NCI-H69 (cell line): Measurements from ENCODE around the gene SV2C.
"Not testable (repeated sequence)": the region's sequence is repeated elsewhere in the genome, so short reads cannot be mapped to it uniquely, and the experiment has no call there.

Experiments
- DNase-seq: peaks from one replicate; lab custom pipeline; 2025; lab: John Stamatoyannopoulos, UW

Gene SV2C

GRCh38 chr5:76082772-76083554, at the start of gene SV2C:
Gene SV2C (plus strand): TSS chr5:76083383. CDS start chr5:76131751, 48,368 bp downstream.
- peak; percentile 66 for DNase-seq

DNA sequence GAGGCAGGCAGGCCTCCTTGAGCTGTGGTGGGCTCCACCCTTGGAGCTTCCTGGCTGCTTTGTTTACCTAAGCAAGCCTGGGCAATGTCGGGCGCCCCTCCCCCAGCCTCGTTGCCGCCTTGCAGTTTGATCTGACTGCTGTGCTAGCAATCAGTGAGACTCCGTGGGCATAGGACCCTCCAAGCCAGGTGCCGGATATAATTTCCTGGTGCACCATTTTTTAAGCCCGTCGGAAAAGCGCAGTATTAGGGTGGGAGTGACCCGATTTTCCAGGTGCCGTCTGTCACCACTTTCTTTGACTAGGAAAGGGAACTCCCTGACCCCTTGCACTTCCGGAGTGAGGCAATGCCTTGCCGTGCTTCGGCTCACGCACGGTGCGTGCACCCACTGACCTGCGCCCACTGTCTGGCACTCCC, 45.4 kb upstream of the SV2C start:
- peak; percentile 42 for DNase-seq

- DNase-seq = no peak
Measured at GRCh38 chr5:76038212-76038611, 45.0 kb upstream of the SV2C start.

DNA sequence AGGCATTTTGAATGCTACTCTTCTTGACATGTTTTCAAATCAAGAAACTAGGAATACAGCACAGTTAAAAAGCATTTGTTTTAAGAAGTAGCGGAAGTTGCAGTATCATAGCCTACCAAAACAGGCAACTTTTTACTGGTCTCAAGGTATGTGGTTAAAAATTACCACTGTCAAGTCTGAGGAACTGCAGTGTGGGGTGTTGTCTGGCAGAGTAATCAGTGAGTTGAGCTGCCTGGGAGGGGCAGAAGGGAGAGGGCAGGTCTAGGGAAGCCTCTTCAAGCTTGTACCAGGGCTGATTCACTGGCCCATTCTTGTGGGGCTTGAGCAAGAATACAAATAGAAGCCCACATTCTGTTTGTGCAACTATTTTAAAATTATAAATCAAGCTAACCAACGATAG, 42.4 kb upstream of the SV2C start:
- DNase-seq = no peak

DNA sequence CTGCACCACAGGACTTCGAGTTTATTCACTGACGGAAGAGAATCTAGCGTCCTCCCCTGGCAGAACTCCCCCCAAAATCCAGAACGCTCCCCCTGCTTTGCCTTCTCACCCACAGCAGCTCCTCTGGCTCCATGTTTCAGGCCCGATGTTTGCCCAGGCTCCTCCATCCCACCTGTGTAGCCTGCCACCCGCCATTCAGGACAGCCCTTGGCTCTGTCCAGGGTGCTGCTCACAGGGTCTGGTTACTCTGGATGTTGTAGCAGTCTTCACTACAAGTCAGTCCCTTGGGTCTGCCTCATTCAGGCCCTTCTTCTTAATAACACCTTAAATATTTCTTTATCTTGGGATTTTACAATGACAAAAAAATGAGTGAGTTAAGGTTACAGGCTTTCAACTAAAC, 41.3 kb upstream of the SV2C start:
- no peak for DNase-seq

GRCh38 chr5:76046741-76047140, 36.4 kb upstream of the SV2C start:
- no peak for DNase-seq

- DNase-seq = no peak
Measured at GRCh38 chr5:76050134-76050533, 33.0 kb upstream of the SV2C start.

- no peak for DNase-seq
Measured at GRCh38 chr5:76062502-76063041, 20.6 kb upstream of the SV2C start.

- no peak for DNase-seq
Measured at GRCh38 chr5:76065258-76065657, 17.9 kb upstream of the SV2C start.

GRCh38 chr5:76069061-76069735, 14.0 kb upstream of the SV2C start:
- no peak for DNase-seq

DNA sequence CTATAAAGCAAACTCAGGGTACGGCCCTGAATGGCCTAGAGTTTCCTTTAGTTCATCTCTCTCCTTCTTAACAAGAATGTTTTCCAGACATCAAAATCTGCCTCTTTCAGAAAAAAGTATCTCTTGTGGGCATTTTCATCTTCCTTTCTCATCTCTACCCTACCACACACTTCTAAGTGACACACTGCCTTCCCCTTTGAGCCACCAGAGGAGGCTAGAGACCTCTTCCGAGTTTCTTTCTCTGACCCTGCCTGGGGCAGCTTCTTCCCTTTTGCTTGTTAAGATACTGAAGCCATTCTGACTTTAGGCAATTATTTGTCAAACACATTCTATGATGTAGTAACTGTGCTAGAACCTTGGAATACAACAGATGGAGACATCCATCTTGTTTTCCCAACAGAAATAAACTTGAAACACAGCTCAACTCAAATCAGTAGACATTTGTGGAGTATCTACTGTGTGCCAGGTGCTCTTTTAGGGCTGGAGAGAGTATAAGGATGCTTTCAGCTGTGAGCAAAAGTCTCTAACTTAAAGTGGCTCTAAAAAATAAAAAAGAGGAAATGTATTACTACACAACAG, 8.6 kb upstream of the SV2C start:
- DNase-seq = no peak

- DNase-seq = peak; percentile 23
Measured at GRCh38 chr5:76081811-76082771, 1.1 kb upstream of the SV2C start.

DNA sequence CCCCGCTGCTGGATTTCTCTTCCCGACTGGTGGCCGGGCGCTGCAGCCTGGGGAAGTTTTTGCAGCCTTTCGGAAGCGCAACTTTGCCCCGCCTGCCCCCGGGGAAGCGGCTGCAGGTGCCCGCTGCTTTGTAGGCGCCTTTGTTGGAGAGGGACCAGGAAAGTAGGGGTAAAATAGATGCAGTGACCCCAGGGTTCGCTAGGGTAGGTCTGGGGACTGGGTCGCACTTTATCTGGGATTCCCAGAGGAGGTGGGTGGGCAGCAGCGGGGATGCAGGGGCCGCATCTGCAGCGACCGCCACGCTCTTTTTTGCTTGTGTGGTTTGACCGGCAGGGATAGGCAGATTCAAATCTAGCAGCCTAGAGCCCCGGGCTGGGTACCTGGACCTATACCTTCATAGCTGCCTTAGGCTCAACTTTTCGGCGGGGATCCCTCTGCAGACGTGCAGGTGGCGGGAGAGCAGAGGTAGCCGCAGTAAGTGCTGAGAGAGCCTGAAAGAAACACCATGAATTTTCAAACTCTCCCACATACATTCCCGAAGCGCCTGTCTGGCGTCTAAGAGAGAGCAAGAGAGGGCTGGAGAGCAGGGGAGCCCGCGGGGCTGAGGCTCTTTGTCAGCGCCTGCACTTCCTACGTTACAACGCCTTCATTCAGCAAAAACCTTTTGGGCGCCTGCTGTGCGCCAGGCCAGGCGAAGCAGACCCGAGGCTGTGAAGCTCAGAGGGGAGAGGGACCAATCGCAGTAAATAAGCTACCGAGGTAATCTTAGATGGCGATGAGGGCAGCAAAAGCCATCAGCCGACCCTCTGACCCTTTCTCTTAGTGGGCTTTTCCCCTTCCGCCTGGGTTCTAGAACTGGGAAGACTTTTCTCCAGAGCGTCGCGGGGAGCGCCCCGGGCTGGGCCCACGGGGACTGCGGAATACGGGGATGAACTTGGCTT, 642 bp downstream of the SV2C start:
- DNase-seq = peak; percentile 62

DNA sequence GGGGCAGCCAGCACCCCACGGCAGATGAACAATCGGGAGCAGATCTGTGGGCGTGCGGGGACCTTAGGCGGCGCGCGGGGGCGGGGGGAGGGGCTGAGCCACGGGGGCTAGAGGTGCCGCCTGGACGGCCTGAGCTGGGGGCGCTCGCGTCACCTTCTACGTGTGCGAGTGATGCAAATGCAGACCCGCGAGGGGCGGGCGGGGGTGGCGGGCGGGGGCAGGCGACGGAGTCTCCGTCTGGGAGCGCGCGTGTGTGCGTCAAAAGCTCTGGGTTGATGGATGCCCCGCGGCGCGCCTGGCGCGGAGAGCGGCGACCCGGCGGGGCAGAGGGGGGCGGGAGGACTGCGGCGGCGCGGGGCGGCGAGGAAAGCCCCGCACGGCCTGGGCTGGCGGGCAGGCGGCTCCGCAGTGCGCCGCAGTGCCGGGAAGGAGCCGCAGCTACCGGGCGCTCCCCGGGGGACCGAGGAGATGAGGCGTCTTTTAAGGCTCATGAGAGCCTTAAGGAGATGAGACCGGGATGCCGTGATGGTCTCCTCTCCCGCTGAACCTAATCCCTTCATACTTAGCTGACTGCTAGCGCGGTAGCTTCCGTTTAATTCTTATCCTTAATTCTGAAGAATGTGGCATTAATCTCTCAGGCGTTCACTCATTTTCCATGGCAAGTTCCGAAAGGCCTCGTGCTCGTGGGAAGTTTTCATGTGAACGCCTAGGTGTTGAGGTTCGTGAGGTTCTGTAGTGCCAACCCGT, 1.5 kb downstream of the SV2C start:
- DNase-seq = peak; percentile 44

- no peak for DNase-seq
Measured at GRCh38 chr5:76085243-76085579, 2.0 kb downstream of the SV2C start.

DNA sequence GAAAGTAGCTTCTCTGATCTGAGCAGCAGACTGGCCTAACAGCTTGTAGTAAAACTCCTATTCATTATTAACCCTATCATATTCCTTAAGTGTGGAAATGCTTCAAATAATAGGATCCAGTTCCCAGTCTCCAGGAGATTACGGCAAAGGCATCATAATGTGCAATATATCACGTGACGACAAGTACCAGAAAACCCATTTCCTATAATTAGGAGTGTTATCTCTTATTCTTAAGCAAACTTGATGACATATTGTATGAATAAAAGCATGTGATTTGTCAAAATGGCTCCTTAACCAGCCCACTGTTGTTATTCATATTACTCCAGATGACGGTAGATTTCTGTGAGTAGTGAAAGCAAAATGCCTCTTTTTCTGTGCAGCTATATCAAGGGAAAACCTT, 2.9 kb downstream of the SV2C start:
- DNase-seq = no peak

- DNase-seq = not testable (repeated sequence)
Measured at GRCh38 chr5:76089156-76089555, 6.0 kb downstream of the SV2C start.

DNA sequence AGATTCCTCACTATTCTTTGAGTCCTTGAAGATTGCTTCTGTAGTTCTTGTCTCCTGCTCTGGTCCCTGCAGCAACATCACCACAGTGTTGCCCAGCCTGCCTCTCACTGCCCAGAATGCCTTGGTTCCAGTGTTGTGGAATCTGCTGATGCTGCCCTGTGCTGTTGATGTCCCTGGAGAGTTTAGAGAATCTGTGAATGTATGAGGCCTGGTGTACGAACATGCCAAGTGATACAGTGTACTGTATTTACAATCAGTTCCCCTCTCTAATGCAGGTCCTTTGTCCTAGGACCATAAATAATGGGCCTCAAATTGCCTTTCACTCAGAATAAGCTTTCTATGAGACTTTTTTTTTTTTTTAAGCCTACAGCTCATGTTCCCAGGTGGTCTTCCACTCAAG, 8.2 kb downstream of the SV2C start:
- no peak for DNase-seq

DNA sequence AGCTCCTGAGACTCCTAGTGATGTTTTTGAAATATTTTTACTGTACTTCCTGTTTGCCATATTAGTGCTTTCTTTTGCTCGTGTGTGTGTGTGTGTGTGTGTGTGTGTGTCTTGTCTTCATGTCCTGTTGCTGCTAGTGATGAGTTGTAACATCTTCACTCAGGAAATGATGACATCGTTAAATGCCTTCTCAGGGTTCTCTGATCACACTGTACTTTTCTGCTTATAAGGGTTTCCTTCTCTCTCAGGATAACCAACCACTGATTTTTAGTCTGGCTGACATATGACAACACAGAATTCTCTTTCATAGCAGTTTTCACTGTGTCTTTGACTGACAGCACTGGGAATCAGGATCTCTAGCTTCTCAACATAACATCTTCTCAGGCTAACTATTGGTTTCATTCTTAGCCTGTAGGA, 16.1 kb downstream of the SV2C start:
- DNase-seq = no peak

GRCh38 chr5:76099756-76100155, 16.6 kb downstream of the SV2C start:
- no peak for DNase-seq
